Measurements from ENCODE around the gene LRP6. TPM values are rescaled to one million over a fixed set of nuclear protein-coding genes. Genes with fewer than 3 reads are reported as not detected.
A peak's percentile ranks its signal among the peaks of the same experiment; 100 is the strongest.

Gene LRP6
- total and polyA plus RNA-seq, 4 donors, result 9.4 to 125 (median 26.8) TPM

- DNase-seq (no peak), ATAC-seq (ENCODE audit: insufficient read depth, low FRiP score) (no peak)
- H3K9ac ChIP-seq (ENCODE audit: insufficient read depth in 1 of 2, low read length in 2 of 2), result no peak overlapping the region
- WGBS, 2 donors, result 82 to 90% methylated on average over 4 of the region's 4 CpGs
- no peak overlapping the region for H3K27ac ChIP-seq (ENCODE audit: low read depth in 1 of 2, low read length in 1 of 2)
- no peaks in the 10 kb centered on the region for H3K9me3 ChIP-seq (ENCODE audit: control insufficient read depth in 4 of 4, insufficient read depth in 3 of 4, low read length in 3 of 4)
- peaks cover 0 to 13% (median 7%) of the 10 kb centered on the region in 5 donors for H3K4me1 ChIP-seq (ENCODE audit: control insufficient read depth in 5 of 5, insufficient read depth in 5 of 5, low read length in 5 of 5)
- no peak overlapping the region for H3K4me3 ChIP-seq
- no peak for TF ChIP-seq CTCF (IDR thresholded peaks at IDR 0.05; ENCODE audit: control extremely low read depth, extremely low read depth)
- H3K36me3 ChIP-seq (ENCODE audit: control insufficient read depth in 4 of 4, insufficient read depth in 4 of 4, low read length in 4 of 4), result peaks cover 0 to 7% (median 3%) of the 10 kb centered on the region in 4 donors
- H3K27me3 ChIP-seq (ENCODE audit: control insufficient read depth in 3 of 3, insufficient read depth in 3 of 3, low read length in 2 of 3), result no peaks in the 10 kb centered on the region
Measured at GRCh38 chr12:12191008-12191407, 75.8 kb downstream of the LRP6 start.

DNA sequence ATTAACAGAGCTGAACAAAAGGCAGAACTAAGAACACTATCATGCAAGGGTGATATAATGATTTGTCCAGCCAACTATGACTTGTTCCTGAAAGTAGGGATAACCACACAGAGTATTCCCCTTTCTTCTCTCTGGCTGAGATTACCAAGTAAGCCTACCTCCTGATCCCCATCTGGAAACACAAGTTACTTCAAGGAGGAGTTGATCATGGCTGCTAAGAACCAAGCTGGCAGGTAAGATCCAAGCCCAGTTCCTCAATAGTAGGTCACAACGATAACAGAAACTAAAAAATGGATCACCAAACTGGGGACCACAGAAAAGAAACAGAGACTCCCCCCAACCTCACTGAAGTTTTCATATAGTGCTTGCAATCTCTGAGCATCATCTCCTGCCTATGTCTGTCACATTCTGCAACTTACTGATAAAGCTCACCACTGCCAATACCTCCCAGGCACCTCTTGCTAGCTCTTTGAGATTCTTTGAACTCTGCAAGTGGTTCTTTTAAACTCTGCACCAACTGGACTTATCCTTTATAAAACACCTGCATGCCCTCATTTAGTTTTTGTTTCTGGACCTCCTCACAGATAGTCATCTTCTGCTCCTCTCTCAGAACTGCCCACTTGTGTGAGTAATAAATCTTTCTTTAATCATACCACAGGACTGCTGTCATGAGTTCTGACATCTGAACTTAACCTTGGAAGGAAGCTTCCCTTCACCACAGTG lies 76.6 kb downstream of the LRP6 start:
- H3K4me1 ChIP-seq (ENCODE audit: control insufficient read depth in 5 of 5, insufficient read depth in 5 of 5, low read length in 5 of 5), result peaks cover 0 to 13% (median 8%) of the 10 kb centered on the region in 5 donors
- peaks cover 0 to 3% (median 1%) of the 10 kb centered on the region in 4 donors for H3K36me3 ChIP-seq (ENCODE audit: control insufficient read depth in 4 of 4, insufficient read depth in 4 of 4, low read length in 4 of 4)
- no peak for ATAC-seq (ENCODE audit: insufficient read depth, low FRiP score)
- H3K27me3 ChIP-seq (ENCODE audit: control insufficient read depth in 3 of 3, insufficient read depth in 3 of 3, low read length in 2 of 3), result no peaks in the 10 kb centered on the region
- H3K4me3 ChIP-seq, result no peak overlapping the region
- no peaks in the 10 kb centered on the region for H3K9me3 ChIP-seq (ENCODE audit: control insufficient read depth in 4 of 4, insufficient read depth in 3 of 4, low read length in 3 of 4)
- H3K27ac ChIP-seq (ENCODE audit: low read depth in 1 of 2, low read length in 1 of 2), result no peak overlapping the region
- TF ChIP-seq CTCF (IDR thresholded peaks at IDR 0.05; ENCODE audit: control extremely low read depth, extremely low read depth), result no peak
- no peak for DNase-seq
- no peak overlapping the region for H3K9ac ChIP-seq (ENCODE audit: insufficient read depth in 1 of 2, low read length in 2 of 2)
- WGBS, 2 donors, result 98 to 100% methylated on average over 1 of the region's 1 CpG

DNA sequence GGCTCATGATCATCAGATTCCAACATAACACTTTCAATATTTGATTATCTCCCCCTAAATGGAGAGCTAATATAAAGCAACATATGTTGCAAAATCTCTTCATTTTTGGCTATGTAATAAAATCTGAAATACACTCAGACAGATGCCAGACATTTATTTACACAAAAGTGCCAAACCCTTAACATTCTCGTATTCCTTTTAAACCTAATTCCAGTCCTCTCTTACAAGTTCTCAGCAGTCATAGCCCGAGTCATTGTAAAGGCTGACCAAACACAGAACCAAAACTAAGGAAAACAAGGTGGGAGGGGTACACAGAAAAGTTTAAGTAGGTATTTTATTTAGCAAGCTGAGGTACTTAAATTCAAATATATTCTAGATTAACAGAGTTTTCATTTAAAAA lies 81.4 kb downstream of the LRP6 start:
- WGBS, 2 donors, result 54 to 74% methylated on average over 2 of the region's 2 CpGs
- ATAC-seq (ENCODE audit: insufficient read depth, low FRiP score), result no peak
- no peak overlapping the region for H3K27ac ChIP-seq (ENCODE audit: low read depth in 1 of 2, low read length in 1 of 2)

More for the DNA sequence above, 81.4 kb downstream of the LRP6 start:
- Histone ChIP-seq H3K4me3 (no peak overlapping the region), H3K36me3 (ENCODE audit: control insufficient read depth in 4 of 4, insufficient read depth in 4 of 4, low read length in 4 of 4) (peaks cover 0 to 8% (median 3%) of the 10 kb centered on the region in 4 donors), H3K9ac (ENCODE audit: insufficient read depth in 1 of 2, low read length in 2 of 2) (no peak overlapping the region), H3K27me3 (ENCODE audit: control insufficient read depth in 3 of 3, insufficient read depth in 3 of 3, low read length in 2 of 3) (no peaks in the 10 kb centered on the region), H3K4me1 (ENCODE audit: control insufficient read depth in 5 of 5, insufficient read depth in 5 of 5, low read length in 5 of 5) (peaks cover 0 to 26% (median 10%) of the 10 kb centered on the region in 5 donors), H3K9me3 (ENCODE audit: control insufficient read depth in 4 of 4, insufficient read depth in 3 of 4, low read length in 3 of 4) (no peaks in the 10 kb centered on the region)
- no peak for TF ChIP-seq CTCF (IDR thresholded peaks at IDR 0.05; ENCODE audit: control extremely low read depth, extremely low read depth)
- peak in 2 of 3 donors; percentile 57 to 67 for DNase-seq

Measured in lung (tissue), 12 donors.